Measurements from ENCODE around the gene ANXA3.

- no peak for TF ChIP-seq CBFB (CRISPR knock-in tag; IDR thresholded peaks at IDR 0.05; ENCODE audit: low read depth)
- TF ChIP-seq JUN (CRISPR knock-in tag; IDR thresholded peaks at IDR 0.05) = no peak
- no peak for TF ChIP-seq CTCF (IDR thresholded peaks at IDR 0.05)
- no peak for TF ChIP-seq AR (CRISPR knock-in tag; IDR thresholded peaks at IDR 0.05)
- TF ChIP-seq ZNF121 (CRISPR knock-in tag; IDR thresholded peaks at IDR 0.05) = no peak
- TF ChIP-seq USF2 (CRISPR knock-in tag; IDR thresholded peaks at IDR 0.05) = no peak
- TF ChIP-seq ZNF138 (CRISPR knock-in tag; conservative IDR thresholded peaks at IDR 0.05) = no peak
- TF ChIP-seq GABPB1 (CRISPR knock-in tag; IDR thresholded peaks at IDR 0.05) = no peak
- TF ChIP-seq ZNF232 (CRISPR knock-in tag; IDR thresholded peaks at IDR 0.05) = no peak
- TF ChIP-seq USF1 (CRISPR knock-in tag; IDR thresholded peaks at IDR 0.05) = no peak
These were observed 89.1 kb downstream of the ANXA3 start for GRCh38 chr4:78640714-78641113.
